ENCODE data around the gene GYS1. TPM values are rescaled to one million over a fixed set of nuclear protein-coding genes. Genes with fewer than 3 reads are reported as not detected.

The GYS1 gene
- total and polyA plus RNA-seq, 10 of the 15 experiments (the other 5 are each of a cell fraction or from before 2014, with no cell fraction given), result 3.7 to 62.0 (median 37.3) TPM

GRCh38 chr19:48954595-48955307 is 38.4 kb downstream of the GYS1 start, which contains the start of gene BAX (continued):
- no peak for TF ChIP-seq EP300 (IDR thresholded peaks at IDR 0.05; ENCODE audit: borderline replicate concordance in 1 of 2, control insufficient read depth in 1 of 2, low read depth in 2 of 2, low read length in 2 of 2)
- peak; percentile 39; the same call in 1 of the 2 replicates for TF ChIP-seq NFIC (IDR thresholded peaks at IDR 0.05; ENCODE audit: low read depth, low read length)
- TF ChIP-seq ZBTB40 (IDR thresholded peaks at IDR 0.05; ENCODE audit: borderline replicate concordance), result no peak
- TF ChIP-seq ATF7 (IDR thresholded peaks at IDR 0.05; ENCODE audit: low read depth), result no peak
- 0 out of 2 replicates have a peak, but pooled peaks have one; percentile 29 for TF ChIP-seq IRF4 (IDR thresholded peaks at IDR 0.05; ENCODE audit: low read depth, low read length)
- no peak for TF ChIP-seq ZZZ3 (IDR thresholded peaks at IDR 0.05; ENCODE audit: control insufficient read depth, insufficient read length, low read depth)
- TF ChIP-seq PBX3 (IDR thresholded peaks at IDR 0.05; ENCODE audit: insufficient replicate concordance, low read depth, low read length), result peak; percentile 74
- no peak for TF ChIP-seq CHD4 (IDR thresholded peaks at IDR 0.05)
- no peak for TF ChIP-seq HDAC6 (IDR thresholded peaks at IDR 0.05; ENCODE audit: unreplicated experiment)
- no peak for TF ChIP-seq MTA2 (IDR thresholded peaks at IDR 0.05; ENCODE audit: low read depth)
- no peak for TF ChIP-seq NFYB (IDR thresholded peaks at IDR 0.05; ENCODE audit: insufficient read depth, low read depth, low read length)
- TF ChIP-seq IRF3 (IDR thresholded peaks at IDR 0.05), result peak; percentile 90
- TF ChIP-seq NKRF (conservative IDR thresholded peaks at IDR 0.05), result peak; percentile 92
- TF ChIP-seq SIN3A (IDR thresholded peaks at IDR 0.05; ENCODE audit: low read depth, low read length), result peak; percentile 89
- peak; percentile 66; the same call in 1 of the 2 replicates for TF ChIP-seq TBL1XR1 (IDR thresholded peaks at IDR 0.05; ENCODE audit: low read depth, low read length)
- TF ChIP-seq E2F4 (IDR thresholded peaks at IDR 0.05; ENCODE audit: low read depth, low read length), result no peak
- no peak for TF ChIP-seq ZBTB33 (IDR thresholded peaks at IDR 0.05)

Measured in GM12878 (cell line).